Activated CD8-positive, alpha-beta memory T cell treated with anti-CD3 and anti-CD28 coated beads for 36 hours (primary cell): Measurements from ENCODE around the gene SAMHD1. TPM values are rescaled to one million over a fixed set of nuclear protein-coding genes. Genes with fewer than 3 reads are reported as not detected.

Experiments
- CTCF ChIA-PET: fragments of 350-600 bp; sonication (Branson Sonifier 250); formaldehyde crosslinking; loops from one replicate; lab custom pipeline; 2021; ENCODE audit warnings: antibody characterized with exemption; lab: Charles Lee
- POLR2A ChIA-PET: fragments of 350-600 bp; sonication (Branson Sonifier 250); formaldehyde crosslinking; loops from one replicate; lab custom pipeline; 2021; ENCODE audit warnings: antibody characterized with exemption; lab: Charles Lee
- total RNA-seq, 2 experiments: library from RNA; stranded (reverse); gene quantifications; one replicate each; pipeline ENCODE4 v1.2.3, GENCODE V29; 2021

The SAMHD1 gene
- total RNA-seq, 2 experiments from 2014 or later, result 38.6 to 41.5 TPM

- POLR2A ChIA-PET, result no interaction called here
- CTCF ChIA-PET, result interaction anchor here (0.6 to 1.1 kb wide), 3 partner anchors 13 to 108 kb away, joined by 3 read pairs; no protein-coding TSS in a partner anchor
Measured at GRCh38 chr20:36883977-36884535, 67.5 kb downstream of the SAMHD1 start.

- CTCF ChIA-PET, result interaction anchor here (0.8 kb wide), 1 partner anchor 73 kb away, joined by 4 read pairs; no protein-coding TSS in a partner anchor
- POLR2A ChIA-PET, result no interaction called here
Measured at GRCh38 chr20:36881888-36882287, 69.6 kb downstream of the SAMHD1 start.

- ChIA-PET CTCF (no interaction called here), POLR2A (no interaction called here)
Measured at GRCh38 chr20:36881331-36881730, 70.2 kb downstream of the SAMHD1 start.

GRCh38 chr20:36880741-36881250, 70.7 kb downstream of the SAMHD1 start:
- CTCF ChIA-PET, result no interaction called here
- POLR2A ChIA-PET, result no interaction called here

- ChIA-PET CTCF (interaction anchor here (1.1 to 1.2 kb wide), 2 partner anchors 16 to 70 kb away, joined by 3 read pairs; a partner anchor contains a TSS), POLR2A (no interaction called here)
Measured at GRCh38 chr20:36878941-36879340, 72.6 kb downstream of the SAMHD1 start.

- POLR2A ChIA-PET, result no interaction called here
Measured at GRCh38 chr20:36876473-36876833, 75.1 kb downstream of the SAMHD1 start.

GRCh38 chr20:36875702-36876472, 75.6 kb downstream of the SAMHD1 start, which contains the start of gene TLDC2:
TSS of gene TLDC2 (plus strand) at chr20:36876138. CDS start at chr20:36876175, 37 bp downstream.
- CTCF ChIA-PET, result no interaction called here
- POLR2A ChIA-PET, result no interaction called here

More at GRCh38 chr20:36876473-36876833, 75.1 kb downstream of the SAMHD1 start:
- CTCF ChIA-PET, result interaction anchor here (1.2 kb wide), 1 partner anchor 631 kb away, joined by 3 read pairs; no protein-coding TSS in a partner anchor

- ChIA-PET CTCF (interaction anchor here (0.6 kb wide), 1 partner anchor 274 kb away, joined by 4 read pairs; no protein-coding TSS in a partner anchor), POLR2A (interaction anchor here (0.6 kb wide), 2 partner anchors 81 to 383 kb away, joined by 3 to 5 read pairs; no protein-coding TSS in a partner anchor)
Measured at GRCh38 chr20:36875093-36875492, 76.4 kb downstream of the SAMHD1 start.

GRCh38 chr20:36873498-36874189, 77.9 kb downstream of the SAMHD1 start:
- CTCF ChIA-PET, result interaction anchor here (0.5 to 1.5 kb wide), 5 partner anchors 13 to 110 kb away, joined by 3 to 6 read pairs (median 4); no protein-coding TSS in a partner anchor
- POLR2A ChIA-PET, result no interaction called here

- ChIA-PET CTCF (interaction anchor here (0.5 to 1.5 kb wide), 4 partner anchors 14 to 77 kb away, joined by 3 to 5 read pairs (median 4); no protein-coding TSS in a partner anchor), POLR2A (no interaction called here)
Measured at GRCh38 chr20:36872852-36873251, 78.7 kb downstream of the SAMHD1 start.

GRCh38 chr20:36871640-36872570, 79.6 kb downstream of the SAMHD1 start:
- CTCF ChIA-PET, result no interaction called here
- POLR2A ChIA-PET, result no interaction called here

- POLR2A ChIA-PET, result no interaction called here
- CTCF ChIA-PET, result interaction anchor here (1.1 kb wide), 1 partner anchor 16 kb away, joined by 3 read pairs; no protein-coding TSS in a partner anchor
Measured at GRCh38 chr20:36866681-36867495, 84.6 kb downstream of the SAMHD1 start.

- ChIA-PET POLR2A (no interaction called here), CTCF (no interaction called here)
Measured at GRCh38 chr20:36866164-36866563, 85.3 kb downstream of the SAMHD1 start.

- POLR2A ChIA-PET, result interaction anchor here (0.6 kb wide), 1 partner anchor 374 kb away, joined by 3 read pairs; no protein-coding TSS in a partner anchor
- CTCF ChIA-PET, result interaction anchor here (3.2 kb wide), 1 partner anchor 21 kb away, joined by 9 read pairs; no protein-coding TSS in a partner anchor
Measured at GRCh38 chr20:36865861-36866149, 85.7 kb downstream of the SAMHD1 start.

- ChIA-PET POLR2A (interaction anchor here (0.6 kb wide), 1 partner anchor 373 kb away, joined by 3 read pairs; no protein-coding TSS in a partner anchor), CTCF (interaction anchor here (3.2 kb wide), 1 partner anchor 22 kb away, joined by 9 read pairs; no protein-coding TSS in a partner anchor)
Measured at GRCh38 chr20:36865076-36865860, 86.2 kb downstream of the SAMHD1 start.

GRCh38 chr20:36862857-36863668, 88.4 kb downstream of the SAMHD1 start:
- POLR2A ChIA-PET, result no interaction called here

More at GRCh38 chr20:36862857-36863668, 88.4 kb downstream of the SAMHD1 start:
- CTCF ChIA-PET, result interaction anchor here (0.8 to 3.2 kb wide), 9 partner anchors 8 to 89 kb away, joined by 3 to 9 read pairs (median 4); partner anchors contain the start of gene DSN1
